ENCODE data around the gene OLFML3. TPM values are rescaled to one million over a fixed set of nuclear protein-coding genes. Genes with fewer than 3 reads are reported as not detected.

Gene OLFML3
- total RNA-seq, 1 donor from 2014 or later = 43.5 TPM

- no peak for DNase-seq (ENCODE audit: low spot score)
Measured at GRCh38 chr1:114025609-114026401, 46.5 kb downstream of the OLFML3 start.

GRCh38 chr1:114026797-114027196, 47.5 kb downstream of the OLFML3 start:
- no peak for DNase-seq (ENCODE audit: low spot score)

Other genes with a start within 250 kb of the OLFML3 start
- gene PHTF1, start 220.0 kb upstream of the OLFML3 start, total RNA-seq = 11.0 TPM
- gene RSBN1, start 167.0 kb upstream of the OLFML3 start, total RNA-seq = 25.8 TPM
- gene PTPN22, start 107.8 kb upstream of the OLFML3 start, total RNA-seq = 5.2 TPM
- gene BCL2L15, start 91.9 kb upstream of the OLFML3 start, total RNA-seq = 8.0 TPM
- 31.6 TPM for gene AP4B1, start 74.7 kb upstream of the OLFML3 start, total RNA-seq
- 5.3 TPM for gene DCLRE1B, start 74.1 kb upstream of the OLFML3 start, total RNA-seq
- gene HIPK1, start 50.1 kb upstream of the OLFML3 start, total RNA-seq = 73.2 TPM
- gene SYT6, start 174.4 kb downstream of the OLFML3 start, total RNA-seq = 0.47 TPM

Measured in ureter (tissue), 1 donor.